ENCODE measurements around the gene FOXS1.
"Not testable (repeated sequence)": the region's sequence is repeated elsewhere in the genome, so short reads cannot be mapped to it uniquely, and the experiment has no call there.

The FOXS1 gene

DNA sequence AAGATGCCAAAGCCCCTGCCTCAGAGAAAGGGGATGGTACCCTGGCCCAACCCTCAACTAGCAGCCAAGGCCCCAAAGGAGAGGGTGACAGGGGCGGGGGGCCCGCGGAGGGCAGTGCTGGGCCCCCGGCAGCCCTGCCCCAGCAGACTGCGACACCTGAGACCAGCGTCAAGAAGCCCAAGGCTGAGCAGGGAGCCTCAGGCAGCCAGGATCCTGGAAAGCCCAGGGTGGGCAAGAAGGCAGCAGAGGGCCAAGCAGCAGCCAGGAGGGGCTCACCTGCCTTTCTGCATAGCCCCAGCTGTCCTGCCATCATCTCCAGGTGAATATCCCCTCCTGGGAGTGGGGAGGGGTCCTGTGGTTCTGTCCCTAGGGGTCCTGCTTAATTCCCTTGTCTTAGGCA, 25.2 kb downstream of the FOXS1 start:
- DNase-seq, result no peak

DNA sequence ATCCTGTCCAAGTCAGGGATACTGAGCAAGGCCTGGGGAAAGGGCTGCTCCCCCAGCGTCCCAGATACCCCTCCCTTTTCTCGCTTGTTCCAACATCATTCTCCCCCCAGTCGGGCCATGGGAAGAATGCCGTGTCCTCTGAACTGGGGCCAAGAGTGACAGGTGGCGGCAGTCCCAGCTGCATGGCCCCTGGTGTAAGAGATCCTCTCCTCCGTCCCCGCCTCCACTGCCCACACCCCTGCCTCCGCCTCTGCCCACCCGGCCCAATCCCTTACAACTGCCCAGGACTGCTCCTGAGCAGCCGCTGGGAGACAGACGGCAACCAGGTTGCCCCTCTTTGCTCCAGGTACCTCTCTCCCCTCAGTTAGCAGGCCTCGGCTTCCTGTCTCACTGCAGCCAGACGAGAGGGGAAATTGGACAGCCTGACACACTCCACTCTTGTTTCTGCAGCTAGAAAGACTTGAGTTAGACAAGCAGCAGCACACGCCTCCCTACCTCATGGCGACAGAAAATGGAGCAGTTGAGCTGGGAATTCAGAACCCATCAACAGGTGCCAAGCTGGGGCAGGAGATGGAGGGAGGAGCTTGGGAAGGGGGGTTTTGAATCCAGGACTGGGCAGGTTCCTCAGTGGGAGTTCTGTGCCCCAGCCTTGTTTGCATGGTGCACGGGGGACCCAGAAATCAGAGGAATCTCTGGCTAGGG, 26.2 kb downstream of the FOXS1 start, which contains the start of gene MYLK2:
MYLK2 (plus strand) TSS at position 274 of the 702 bp plus-strand sequence; CDS start at position 499, 225 bp downstream.
- no peak for DNase-seq

DNA sequence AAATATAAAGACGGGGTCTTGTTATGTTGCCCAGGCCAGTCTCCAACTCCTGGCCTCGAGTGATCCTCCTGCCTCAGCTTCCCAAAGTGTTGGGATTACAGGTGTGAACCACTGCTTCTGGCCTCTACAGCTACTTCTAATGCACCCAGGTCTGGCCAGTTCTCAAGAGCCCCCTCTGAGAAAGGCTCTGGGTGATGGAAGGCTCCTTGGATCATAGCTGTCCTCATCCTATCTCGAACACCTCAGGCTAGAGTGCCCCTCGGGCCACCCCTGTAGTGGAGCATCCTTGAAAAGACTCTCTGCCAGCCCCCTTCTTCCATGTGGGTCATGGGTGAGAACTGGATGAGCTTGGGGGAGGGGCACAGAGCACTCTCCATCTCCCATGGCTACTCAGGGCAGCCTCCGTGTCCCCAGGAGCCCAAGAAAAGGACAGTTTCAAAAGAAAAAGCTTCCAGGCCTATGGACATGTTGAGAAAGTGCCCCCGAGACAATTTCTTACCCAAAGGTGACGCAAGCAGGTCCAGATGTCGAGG, 27.0 kb downstream of the FOXS1 start:
- no peak for DNase-seq

DNA sequence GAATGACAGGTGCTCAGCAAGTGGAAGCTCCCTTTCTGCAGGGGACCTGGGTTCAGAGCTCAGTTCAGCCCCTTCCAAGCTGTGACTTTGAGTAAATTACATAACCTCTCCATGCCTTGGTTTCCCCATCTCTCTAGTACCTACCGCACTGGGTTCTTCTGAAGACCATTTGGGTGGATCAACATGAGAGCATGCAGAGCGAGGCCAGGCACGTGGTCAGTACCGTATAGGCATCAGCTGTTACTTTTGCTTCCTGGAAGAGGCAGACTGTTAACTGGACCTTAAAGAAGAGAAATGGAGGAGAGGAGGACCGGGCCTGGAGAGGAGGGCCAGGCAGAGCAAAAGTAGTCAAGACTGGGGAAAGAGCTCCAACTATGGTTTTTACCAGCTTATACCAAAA, 27.9 kb downstream of the FOXS1 start:
- DNase-seq, result no peak

DNA sequence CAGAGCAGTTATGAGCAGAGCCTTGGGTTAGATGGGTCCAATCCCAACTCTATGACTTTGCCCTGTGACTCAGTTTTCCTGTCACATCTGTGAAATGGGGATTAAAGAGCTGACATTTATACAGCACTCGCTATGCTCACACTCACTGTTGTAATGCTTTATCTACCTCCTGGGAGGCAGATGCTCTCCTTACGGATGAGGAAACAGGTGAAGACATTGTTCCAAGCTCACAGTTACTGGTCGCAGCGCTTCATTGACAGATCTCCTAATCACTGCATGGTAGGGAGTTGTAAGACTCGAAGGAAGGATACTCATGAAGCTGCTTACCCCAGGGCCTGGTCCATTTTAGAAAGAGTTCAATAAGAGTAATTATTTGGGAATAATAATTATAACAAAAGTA, 29.2 kb downstream of the FOXS1 start:
- DNase-seq, result no peak

DNA sequence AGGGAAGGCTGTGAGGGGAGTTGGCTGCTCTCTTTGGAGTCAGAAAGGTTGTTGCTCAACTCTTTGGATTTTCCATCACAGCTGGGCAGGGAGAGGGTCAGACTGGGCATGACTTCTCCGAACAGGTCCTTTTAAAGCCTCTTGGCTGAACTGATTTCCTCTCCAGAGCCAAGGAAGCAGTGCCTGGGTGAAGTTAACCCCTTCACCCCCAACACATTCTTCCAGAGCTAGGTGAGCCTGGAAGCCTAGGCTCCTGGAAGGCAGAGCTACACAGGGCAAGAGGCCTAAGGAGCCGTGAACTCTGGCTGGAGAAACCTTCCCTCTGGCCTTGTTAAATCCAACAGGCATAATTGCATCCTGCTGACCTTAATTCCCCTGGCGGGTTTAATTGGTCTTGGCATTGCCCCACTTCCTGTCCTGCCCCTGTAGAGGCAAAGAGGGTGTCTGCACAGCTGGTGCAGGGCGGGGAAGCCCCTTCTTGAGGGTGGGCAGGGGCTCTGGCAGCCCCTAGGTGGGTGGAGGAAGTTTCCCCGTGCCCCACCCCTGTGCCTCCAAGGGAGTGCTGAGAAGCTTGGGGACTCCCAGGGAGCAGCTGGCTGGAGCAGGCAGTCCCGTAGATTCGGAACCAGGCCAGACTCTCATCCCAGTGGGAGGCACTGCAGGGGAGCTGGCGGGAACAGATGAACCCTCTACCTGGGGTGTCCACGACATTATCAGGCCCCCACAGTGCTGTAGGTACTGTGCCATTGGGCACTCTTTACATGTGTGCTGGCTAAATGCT, 29.8 kb downstream of the FOXS1 start:
- no peak for DNase-seq

DNA sequence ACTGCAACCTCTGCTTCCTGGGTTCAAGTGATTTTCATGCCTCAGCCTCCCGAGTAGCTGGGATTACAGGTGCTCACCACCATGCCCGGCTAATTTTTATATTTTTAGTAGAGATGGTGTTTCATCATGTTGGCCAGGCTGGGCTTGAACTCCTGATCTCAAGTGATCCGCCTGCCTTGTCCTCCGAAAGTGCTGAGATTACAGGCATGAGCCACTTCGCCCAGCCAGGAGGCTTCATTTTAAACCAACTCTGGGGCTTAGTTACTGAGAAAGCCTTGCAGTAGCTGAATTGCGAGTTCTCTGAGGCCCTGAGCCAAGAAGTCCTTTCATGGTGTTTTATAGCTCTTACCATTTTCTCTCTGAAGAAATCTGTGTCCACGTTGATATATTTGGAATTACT, 31.3 kb downstream of the FOXS1 start:
- not testable (repeated sequence) for DNase-seq

DNA sequence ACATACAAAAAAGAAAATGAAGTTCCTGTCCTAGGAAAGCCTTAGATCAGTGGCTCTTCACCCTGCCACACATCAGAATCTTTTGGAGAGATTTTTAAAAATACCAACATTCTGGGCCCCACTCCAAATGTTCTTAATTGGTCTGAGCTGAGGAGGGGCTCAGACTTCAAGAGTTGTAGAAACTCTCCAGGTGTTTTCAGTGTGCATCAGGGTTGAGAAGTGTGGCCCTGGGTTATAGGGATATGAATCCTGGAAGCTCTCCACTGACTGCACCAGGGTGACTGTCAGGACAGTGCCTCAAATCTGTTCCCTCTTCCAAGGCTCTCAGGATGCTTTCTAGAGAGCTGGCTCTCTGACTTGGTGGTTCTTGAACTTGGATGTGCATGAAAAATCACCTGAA, 31.8 kb downstream of the FOXS1 start:
- DNase-seq, result no peak

DNA sequence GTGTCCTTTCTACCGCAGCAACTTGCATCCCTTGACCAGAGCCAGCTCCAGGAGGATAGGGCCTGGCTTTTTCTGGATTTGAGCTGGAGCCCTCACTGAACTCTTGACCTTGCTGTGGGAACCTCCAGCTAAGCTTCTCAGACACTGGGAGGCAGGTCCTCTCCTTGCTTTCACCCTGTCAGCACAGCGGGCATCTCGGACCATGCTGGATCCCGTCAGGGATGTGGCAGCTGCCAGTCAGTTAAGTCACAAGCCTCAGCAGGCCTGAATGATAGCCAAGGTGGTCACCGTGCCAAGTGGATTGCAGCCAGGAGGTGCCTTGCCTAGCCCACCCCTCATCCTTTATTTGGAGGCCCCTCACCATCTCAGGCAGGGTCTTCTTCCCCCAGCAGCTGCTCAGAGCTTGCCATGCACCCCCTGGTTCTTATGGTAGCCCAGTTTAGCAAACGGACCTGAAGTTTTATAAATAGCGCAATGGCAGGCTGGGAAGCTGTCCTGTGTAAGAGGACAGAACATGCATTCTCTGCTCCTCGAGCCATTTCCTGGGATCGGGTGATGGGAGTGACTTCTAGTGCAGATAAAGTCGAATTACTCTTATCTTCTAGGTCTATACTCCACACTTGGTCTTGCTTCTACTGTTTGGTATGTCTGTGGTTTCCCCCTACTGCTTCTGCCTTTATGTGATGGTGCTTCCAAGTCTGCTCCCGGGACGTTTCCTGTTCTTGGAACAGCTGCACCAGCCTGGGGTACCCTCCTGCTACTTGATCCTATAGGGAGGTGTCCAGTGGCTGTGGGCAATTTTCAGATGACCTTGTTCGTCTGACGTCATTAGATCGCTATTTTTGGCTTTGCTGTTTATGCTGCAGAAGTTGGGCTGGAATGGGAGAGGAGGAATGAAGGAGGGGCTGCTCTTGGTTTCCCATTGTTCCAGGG, 33.3 kb downstream of the FOXS1 start:
- DNase-seq, result no peak

DNA sequence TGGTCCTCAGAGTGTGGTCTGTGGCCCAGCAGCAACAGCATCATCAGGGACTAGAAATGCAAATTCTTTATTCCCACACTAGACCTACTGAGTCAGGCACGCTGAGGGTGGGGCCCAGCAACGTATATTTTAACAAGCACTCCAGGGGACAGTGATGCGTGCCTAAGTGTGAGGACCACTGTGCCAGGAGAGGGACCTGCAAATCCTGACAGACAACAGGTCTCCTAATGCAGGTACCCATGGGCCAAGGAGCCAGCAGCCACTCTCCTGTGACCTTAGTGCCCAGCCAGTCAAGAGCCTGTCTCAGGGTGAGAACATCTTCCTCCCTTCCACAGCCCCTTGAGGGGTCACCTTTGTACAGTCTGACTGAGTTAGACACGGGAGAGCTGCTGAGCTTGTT, 34.2 kb downstream of the FOXS1 start:
- no peak for DNase-seq

DNA sequence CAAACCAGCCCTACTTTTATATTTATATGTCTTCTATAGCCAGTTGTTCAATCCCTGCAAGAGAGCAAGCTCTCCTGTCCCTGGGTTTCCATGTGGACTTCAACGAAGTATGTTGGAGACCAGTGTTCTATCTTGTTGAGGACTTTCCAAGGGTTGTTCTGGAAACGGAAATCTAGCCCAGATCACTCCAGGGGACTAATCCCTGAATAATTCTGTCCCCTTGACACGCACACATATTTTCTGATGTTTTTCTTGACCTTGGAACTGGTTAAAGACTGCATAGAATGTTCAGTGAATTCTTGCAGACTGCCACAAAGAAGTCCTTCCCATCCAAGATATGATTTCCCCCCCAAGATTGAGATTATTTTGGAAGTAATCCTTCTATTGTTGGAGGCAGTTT, 35.7 kb downstream of the FOXS1 start:
- no peak for DNase-seq

DNA sequence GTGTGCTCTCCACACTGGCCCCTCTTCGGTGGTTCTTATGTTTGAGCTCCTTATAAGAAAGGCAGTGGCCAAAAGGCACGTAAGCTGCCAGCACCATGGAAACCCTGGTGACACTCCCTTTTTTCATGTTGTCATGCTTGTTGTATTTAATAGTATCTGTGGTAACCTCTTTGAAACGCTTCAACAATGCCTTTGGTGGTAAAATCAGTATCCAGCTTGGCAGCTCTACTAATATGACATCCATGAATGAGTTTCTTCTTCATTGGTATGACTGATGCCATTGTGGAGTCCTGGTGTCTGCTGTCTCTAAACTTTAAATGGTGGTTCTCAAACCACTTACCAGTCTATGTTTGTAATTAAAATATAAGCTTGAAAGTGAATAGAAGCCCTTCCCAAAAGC, 36.9 kb downstream of the FOXS1 start:
- no peak for DNase-seq

DNA sequence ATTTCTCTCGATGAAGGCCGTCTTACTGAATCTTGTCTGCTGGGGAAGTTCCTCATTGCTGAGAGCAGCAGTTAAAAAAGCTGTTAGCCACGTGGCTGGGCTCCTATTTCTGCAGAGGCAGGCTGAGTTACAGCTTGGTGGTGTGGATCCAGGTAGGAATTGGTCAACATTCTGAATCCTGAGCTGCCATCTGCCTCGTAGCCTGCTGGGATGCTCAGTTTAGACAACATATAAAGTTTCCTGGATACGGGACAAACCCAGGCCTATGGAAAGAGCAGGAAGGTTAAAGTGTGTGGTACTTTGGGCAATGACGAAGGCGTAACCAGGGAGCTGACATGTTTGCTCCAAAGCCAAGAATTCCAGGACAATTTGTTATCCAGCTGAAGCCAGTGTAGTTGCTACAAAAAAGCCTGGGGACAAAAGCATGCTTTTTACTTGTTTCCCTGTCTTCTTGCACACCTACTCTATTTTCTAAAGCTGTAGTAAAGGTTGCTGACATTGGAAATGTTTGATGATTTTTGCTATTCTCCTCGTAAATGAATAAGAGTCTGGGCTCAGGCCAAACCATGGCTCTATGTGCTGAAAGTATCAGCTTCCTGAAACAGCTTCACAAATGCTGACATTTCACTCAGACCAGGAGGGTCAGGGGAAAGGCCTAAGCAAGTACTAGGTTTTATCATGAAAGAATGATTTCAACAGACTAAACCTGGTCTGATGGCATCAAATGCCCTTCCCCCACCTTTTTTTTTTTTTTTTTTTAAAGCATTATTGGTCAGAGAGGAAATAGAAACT, 38.6 kb downstream of the FOXS1 start:
- DNase-seq, result no peak

DNA sequence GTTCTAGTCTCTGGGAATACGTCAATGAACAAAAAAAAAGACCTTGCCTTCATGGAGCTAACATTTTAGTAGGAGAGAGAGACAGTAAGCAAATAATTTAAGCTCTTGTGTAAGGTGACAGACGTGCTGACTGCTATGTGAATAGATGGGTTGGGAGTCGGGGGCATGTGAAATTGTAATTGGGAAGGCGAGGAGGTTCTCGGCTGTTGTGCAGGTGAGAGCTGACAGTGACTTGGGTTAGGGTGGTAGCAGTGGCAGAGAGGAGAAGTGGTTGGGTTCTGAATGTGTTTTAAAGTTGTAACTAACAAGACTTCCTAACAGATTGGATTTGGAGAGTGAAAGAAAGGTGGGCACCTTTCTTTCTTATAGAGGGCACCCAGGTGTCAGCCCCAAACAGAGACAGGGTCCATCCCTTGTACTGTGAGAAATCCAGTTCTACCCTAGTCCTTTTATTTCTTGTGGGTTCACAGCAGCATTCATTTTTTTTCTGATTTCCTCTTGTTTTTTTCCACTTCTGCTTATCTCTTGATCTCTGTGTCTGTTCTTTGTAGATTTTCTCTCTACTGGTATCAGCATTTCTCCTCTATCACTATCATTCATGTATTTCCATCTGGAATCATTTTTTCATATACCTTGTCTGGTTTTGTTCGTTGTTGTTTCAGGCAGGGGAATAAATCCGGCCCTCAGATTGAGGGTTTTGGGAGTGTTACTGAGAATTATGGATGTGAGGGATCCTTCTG, 41.7 kb downstream of the FOXS1 start:
- no peak for DNase-seq

DNA sequence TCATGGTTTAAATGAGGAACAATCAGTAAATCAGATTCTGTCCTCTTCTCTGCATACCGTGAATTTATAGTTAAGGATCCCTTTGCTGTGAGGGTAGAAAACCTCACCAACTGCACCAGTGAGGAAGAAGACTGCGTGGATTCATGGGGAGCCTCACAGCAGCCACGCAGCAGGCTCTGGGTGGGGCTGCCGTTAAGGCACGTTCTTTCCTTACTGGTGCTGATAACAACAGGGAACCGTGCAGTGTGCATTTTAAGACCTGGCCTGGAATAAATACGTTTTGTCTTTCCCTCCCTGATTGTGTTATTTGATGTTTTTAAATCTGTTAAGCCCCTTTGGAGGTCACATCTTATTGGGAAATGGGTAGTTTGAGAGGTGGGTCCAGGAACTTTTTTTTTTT, 43.9 kb downstream of the FOXS1 start:
- no peak for DNase-seq

DNA sequence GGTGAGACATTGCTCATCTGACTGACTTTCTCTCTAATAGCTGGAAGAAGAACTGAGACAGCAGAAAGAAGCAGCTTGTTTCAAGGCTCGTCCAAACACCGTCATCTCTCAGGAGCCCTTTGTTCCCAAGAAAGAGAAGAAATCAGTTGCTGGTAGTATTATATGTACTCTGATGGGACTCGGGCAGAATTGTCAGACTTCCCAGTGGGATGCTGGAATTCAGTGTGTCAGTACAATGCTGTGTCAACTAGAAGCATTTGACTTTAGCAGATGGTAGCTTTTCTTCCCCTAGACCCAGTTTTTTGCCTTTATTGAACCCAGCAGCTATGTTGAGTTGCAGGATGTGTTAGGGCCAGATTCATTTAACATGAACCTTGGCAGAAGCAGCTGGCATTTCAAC, 48.0 kb downstream of the FOXS1 start:
- no peak for DNase-seq

All from 8988T (cell line).